Heart left ventricle (tissue), 16 donors: ENCODE data around the gene IGF1R. TPM values are rescaled to one million over a fixed set of nuclear protein-coding genes. Genes with fewer than 3 reads are reported as not detected.

Experiments used
- ATAC-seq, 4 donors: fragments of 200-7000 bp; cut with Tn5 transposase; one replicate each; pipeline ENCODE4 v1.9.1; 2020 to 2022; ENCODE audit warnings: moderate library complexity in 4 of 4, mild to moderate bottlenecking in 3 of 4, moderate number of reproducible peaks in 1 of 4
- DNase-seq, 5 donors: peaks; one replicate each; pipeline ENCODE4 v3.0.0-alpha.2; 2020
- H3K27ac ChIP-seq, 12 donors: fragments of 200-600 bp; sonication (generic) in 4 of 12; one replicate each; pipeline versions ENCODE4 v1.5.0 to v1.8.0; 2016 to 2022; ENCODE audit warnings: mild to moderate bottlenecking in 2 of 12
- H3K27me3 ChIP-seq, 9 donors: fragments of 200-600 bp; sonication (generic) in 2 of 9; one replicate each; pipeline versions ENCODE4 v1.5.1 to v1.8.0; 2016 to 2022; ENCODE audit warnings: mild to moderate bottlenecking in 3 of 9
- H3K36me3 ChIP-seq, 9 donors: fragments of 200-600 bp; sonication (generic) in 2 of 9; one replicate each; pipeline versions ENCODE4 v1.5.0 to v1.8.0; 2018 to 2022; ENCODE audit warnings: mild to moderate bottlenecking in 2 of 9
- H3K4me1 ChIP-seq, 12 donors: fragments of 200-600 bp; sonication (generic) in 4 of 12; one replicate each; pipeline versions ENCODE4 v1.5.0 to v1.8.0; 2016 to 2022; ENCODE audit warnings: mild to moderate bottlenecking in 3 of 12
- H3K4me3 ChIP-seq, 12 donors: fragments of 200-600 bp; sonication (generic) in 4 of 12; one replicate each; pipeline versions ENCODE4 v1.5.0 to v1.8.0; 2017 to 2022; ENCODE audit warnings: mild to moderate bottlenecking in 9 of 12, moderate library complexity in 4 of 12
- H3K9me3 ChIP-seq, 12 donors: fragments of 200-600 bp; sonication (generic) in 4 of 12; one replicate each; pipeline versions ENCODE4 v1.5.0 to v1.8.0; 2016 to 2022; ENCODE audit warnings: mild to moderate bottlenecking in 1 of 12
- CTCF ChIP-seq, 12 donors: fragments of 200-600 bp; sonication (generic) in 4 of 12; IDR thresholded peaks; one replicate each; pipeline versions ENCODE4 v1.5.0 to v1.8.0; 2018 to 2022; ENCODE audit warnings: antibody characterized with exemption in 12 of 12, mild to moderate bottlenecking in 5 of 12
- POLR2A ChIP-seq, 2 donors: fragments of 450-650 bp; IDR thresholded peaks; one replicate each; pipeline ENCODE4 v1.6.1; 2017; ENCODE audit warnings: antibody characterized with exemption in 2 of 2, mild to moderate bottlenecking in 2 of 2, moderate library complexity in 2 of 2
- WGBS, 4 donors: extraction: QIAGEN DNeasy Blood & Tissue Kit in 2 of 4; methylation state at CpG; one replicate each; pipeline versions ENCODE4 v1.1.5 to v1.1.7; 2013 to 2018; 5-methylcytosine and 5-hydroxymethylcytosine counted together
- intact Hi-C, 10 donors: fragments of 100-400 bp; cut with DNase I; formaldehyde crosslinking; loops; one replicate each; pipeline versions ENCODE4 v1.11.1 to v1.14.2; 2022
- polyA plus RNA-seq, 2 donors: library from polyadenylated mRNA; stranded (reverse); fragments of 200-250 nt; gene quantifications; one replicate each; pipeline ENCODE4 v1.2.3, GENCODE V29; 2013
- total RNA-seq, 9 donors: library from RNA; depleted of rRNA in 2 of 9; stranded (reverse); fragments of >200 nt in 2 of 9; fragmentation: NEBNext Ultra II Directional in 3 of 9; extraction: Animal tissue kit (Norgen Biotek cat#: 25700) in 3 of 9; gene quantifications; one replicate each; pipeline versions ENCODE4 v1.1.0 to v1.2.4, GENCODE V29; 2016 to 2023
- donor health status: ischemic (EF 13 %, LVEDD 7.1; RV severe dilation, severe dysfunction).
- donor health status: healthy with polysubstance abuse.
- donor health status: DM: no; HTN: yes; CAD: no.
- donor health status: DM: no; HTN: no; CAD: no.
- donor health status: ischemic (EF 25% LVEDD 6.9; RV normal size, moderate dysfunction).
- donor health status: ischemic (EF 25% LVEDD 5.7; RV mildly dilated, moderate dysfunction).
- donor health status: healthy.
- donor health status: DM: yes; HTN: yes; CAD: no.
- donor health status: ischemic (EF 35%, LVEDD 5.7; RV mildly dilated, moderate dysfunction).
- donor health status: nonischemic (EF 11% LVEDD 7.7; RV severe dilation, severe dysfunction).
- donor health status: DM: yes; HTN: yes; CAD: no.
- donor health status: PGD.
- donor health status: ischemic (EF 29% LVEDD 5.4; RV normal size, mild dysfunction).
- donor health status: nonischemic (EF 23%, LVEDD 6.1; RV moderate dilation, normal function).

IGF1R gene
- total and polyA plus RNA-seq, 11 donors, result 7.4 to 93.1 (median 40.5) TPM

DNA sequence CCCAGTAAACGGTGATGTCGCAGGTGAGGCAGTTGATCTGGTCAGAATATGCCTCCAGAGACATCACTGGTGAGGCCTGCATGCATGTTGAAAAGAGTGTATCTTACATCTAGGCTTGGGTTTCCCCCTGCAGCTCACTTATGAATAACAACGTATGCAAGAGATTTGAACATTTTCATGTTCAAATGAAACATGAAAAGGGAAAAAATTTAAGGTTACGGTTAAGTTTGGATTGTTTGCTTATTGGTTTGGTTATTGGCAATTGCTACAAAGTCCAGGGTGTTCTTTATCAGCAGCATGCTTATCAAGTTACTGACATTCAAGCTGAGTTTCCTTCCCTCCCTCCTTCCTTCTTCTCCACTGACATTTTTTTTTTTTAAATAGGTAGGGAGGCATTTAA, 123.2 kb downstream of the IGF1R start:
- Histone ChIP-seq H3K27ac (peak overlapping the region in 1 of 12 donors; percentile 25), H3K9me3 (no peaks in the 10 kb centered on the region), H3K4me3 (no peak overlapping the region), H3K36me3 (no peaks in the 10 kb centered on the region), H3K4me1 (peaks cover 0 to 76% (median 33%) of the 10 kb centered on the region in 12 donors), H3K27me3 (no peaks in the 10 kb centered on the region)
- WGBS, 4 donors, result 52 to 56% (median 54%) methylated on average over 4 of the region's 4 CpGs
- intact Hi-C loops, result loop anchor here in 7 of 10 donors (5.0 to 10.0 kb wide), 7 partner anchors 106 to 303 kb away; no protein-coding TSS in a partner anchor
- TF ChIP-seq CTCF (IDR thresholded peaks at IDR 0.05), result peak in 1 of 12 donors; percentile 17
- no peak for TF ChIP-seq POLR2A (IDR thresholded peaks at IDR 0.05)
- ATAC-seq (no peak), DNase-seq (no peak)

- Histone ChIP-seq H3K9me3 (no peaks in the 10 kb centered on the region), H3K27ac (no peak overlapping the region), H3K4me3 (no peak overlapping the region), H3K4me1 (peaks cover 0 to 84% (median 39%) of the 10 kb centered on the region in 12 donors), H3K27me3 (no peaks in the 10 kb centered on the region), H3K36me3 (no peaks in the 10 kb centered on the region)
- DNase-seq (no peak), ATAC-seq (no peak)
- 66 to 84% (median 74%) methylated on average over 3 of the region's 3 CpGs for WGBS, 4 donors
- intact Hi-C loops, result loop anchor here in 7 of 10 donors (5.0 to 10.0 kb wide), 7 partner anchors 104 to 302 kb away; no protein-coding TSS in a partner anchor
- TF ChIP-seq POLR2A (IDR thresholded peaks at IDR 0.05) (no peak), CTCF (IDR thresholded peaks at IDR 0.05) (no peak)
These were observed 124.6 kb downstream of the IGF1R start for GRCh38 chr15:98772895-98773294.

DNA sequence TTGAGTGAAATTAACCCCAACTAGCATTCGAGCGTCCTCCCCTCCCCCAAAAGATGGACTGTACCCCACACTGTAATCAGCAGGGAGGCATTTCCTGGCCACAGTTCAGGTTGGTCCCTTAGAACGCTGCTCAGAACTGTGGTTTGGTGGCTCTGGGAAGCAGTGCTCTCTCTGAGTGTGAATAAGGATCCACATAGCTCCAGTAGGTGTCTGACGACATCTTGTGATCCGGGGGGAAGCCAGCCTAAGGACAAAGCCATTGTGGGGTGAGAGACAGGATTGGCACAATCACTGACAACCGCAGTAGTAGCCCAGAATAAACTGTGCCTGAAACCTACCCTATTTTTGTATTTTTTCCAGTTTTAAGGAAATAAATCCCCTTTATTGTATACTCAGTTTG, 125.3 kb downstream of the IGF1R start:
- H3K9me3 ChIP-seq, result no peaks in the 10 kb centered on the region
- TF ChIP-seq POLR2A (IDR thresholded peaks at IDR 0.05) (no peak), CTCF (IDR thresholded peaks at IDR 0.05) (no peak)
- H3K36me3 ChIP-seq, result no peaks in the 10 kb centered on the region
- DNase-seq (no peak), ATAC-seq (peak in 1 of 4 donors; percentile 4)
- H3K4me1 ChIP-seq, result peaks cover 0 to 87% (median 41%) of the 10 kb centered on the region in 12 donors
- intact Hi-C loops, result loop anchor here in 7 of 10 donors (5.0 to 10.0 kb wide), 7 partner anchors 104 to 301 kb away; no protein-coding TSS in a partner anchor
- no peaks in the 10 kb centered on the region for H3K27me3 ChIP-seq
- 59 to 71% (median 67%) methylated on average over 6 of the region's 6 CpGs for WGBS, 4 donors
- H3K27ac ChIP-seq, result peak overlapping the region in 2 of 12 donors; percentile 19 to 35
- H3K4me3 ChIP-seq, result no peak overlapping the region

DNA sequence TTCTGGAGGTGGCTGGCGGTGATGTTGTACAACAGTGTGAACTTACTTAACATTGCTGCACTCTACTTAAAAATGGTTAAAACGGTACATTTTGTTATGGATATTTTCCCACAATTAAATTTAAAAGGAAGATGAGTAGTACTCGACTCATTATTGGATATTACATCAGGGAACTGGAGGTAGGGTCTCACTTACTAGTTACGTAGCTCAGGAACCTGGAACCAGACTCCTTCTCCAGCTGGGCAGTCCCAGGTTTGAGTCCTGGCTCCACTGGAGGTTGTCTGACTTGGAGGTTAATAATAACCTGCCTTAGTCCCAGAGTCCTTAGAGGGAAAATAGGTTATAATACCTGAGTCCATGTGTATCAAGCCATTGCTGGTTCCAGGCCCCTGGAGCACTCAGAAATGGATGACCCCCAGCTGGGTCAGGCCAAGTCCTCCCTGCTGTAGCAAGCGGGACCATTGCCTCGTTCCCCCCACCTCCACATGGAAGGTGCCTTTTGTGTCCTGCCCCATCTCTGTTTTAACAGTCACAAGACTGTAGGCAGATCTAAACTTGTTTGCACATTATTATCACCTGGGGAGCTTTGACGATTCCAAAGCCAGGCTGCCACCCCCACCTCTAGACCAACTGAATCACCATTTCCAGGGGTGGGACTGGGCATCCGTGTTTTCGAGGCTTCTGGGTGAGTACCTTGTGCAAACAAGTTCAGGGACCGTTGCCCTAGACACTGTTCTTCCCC, 126.6 kb downstream of the IGF1R start:
- intact Hi-C loops, result loop anchor here (5.0 to 10.0 kb wide), 17 partner anchors 38 to 302 kb away; no protein-coding TSS in a partner anchor
- Histone ChIP-seq H3K27me3 (no peaks in the 10 kb centered on the region), H3K36me3 (no peaks in the 10 kb centered on the region), H3K4me3 (no peak overlapping the region), H3K4me1 (peaks cover 0 to 91% (median 40%) of the 10 kb centered on the region in 12 donors), H3K9me3 (no peaks in the 10 kb centered on the region), H3K27ac (no peak overlapping the region)
- ATAC-seq, result no peak
- 80 to 87% (median 84%) methylated on average over 10 of the region's 10 CpGs for whole genome bisulfite sequencing, 4 donors
- no peak for TF ChIP-seq CTCF (IDR thresholded peaks at IDR 0.05)
- no peak for TF ChIP-seq POLR2A (IDR thresholded peaks at IDR 0.05)
- no peak for DNase-seq
